ENCODE data around the gene CMA1.

DNA sequence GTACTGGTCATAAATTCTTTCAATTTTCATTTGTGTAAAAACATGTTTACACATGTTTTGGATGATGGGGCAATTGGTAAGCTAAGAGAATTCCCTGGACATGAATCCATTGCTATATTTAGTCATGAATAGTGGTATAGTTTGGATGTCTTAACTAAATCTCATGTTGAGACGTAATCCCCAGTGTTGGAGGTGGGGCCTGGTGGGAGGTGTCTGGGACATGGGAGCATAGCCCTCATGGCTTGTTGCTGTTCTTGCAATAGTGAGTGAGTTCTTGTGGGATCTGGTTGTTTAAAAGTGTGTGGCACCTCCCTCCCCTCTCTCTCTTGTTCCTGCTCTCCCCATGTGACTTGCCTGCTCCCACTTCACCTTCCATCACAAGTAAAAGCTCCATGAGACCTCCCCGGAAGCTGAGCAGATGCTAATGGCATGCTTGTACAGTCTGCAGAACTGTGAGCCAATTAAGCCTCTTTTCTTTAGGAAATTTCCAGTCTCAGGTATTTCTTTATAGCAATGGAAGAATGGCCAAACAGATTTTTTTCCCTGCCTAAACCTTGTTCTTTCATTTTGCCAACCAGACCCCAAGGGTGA is 34.4 kb upstream of the CMA1 start:
- TF ChIP-seq, protein P1, sequence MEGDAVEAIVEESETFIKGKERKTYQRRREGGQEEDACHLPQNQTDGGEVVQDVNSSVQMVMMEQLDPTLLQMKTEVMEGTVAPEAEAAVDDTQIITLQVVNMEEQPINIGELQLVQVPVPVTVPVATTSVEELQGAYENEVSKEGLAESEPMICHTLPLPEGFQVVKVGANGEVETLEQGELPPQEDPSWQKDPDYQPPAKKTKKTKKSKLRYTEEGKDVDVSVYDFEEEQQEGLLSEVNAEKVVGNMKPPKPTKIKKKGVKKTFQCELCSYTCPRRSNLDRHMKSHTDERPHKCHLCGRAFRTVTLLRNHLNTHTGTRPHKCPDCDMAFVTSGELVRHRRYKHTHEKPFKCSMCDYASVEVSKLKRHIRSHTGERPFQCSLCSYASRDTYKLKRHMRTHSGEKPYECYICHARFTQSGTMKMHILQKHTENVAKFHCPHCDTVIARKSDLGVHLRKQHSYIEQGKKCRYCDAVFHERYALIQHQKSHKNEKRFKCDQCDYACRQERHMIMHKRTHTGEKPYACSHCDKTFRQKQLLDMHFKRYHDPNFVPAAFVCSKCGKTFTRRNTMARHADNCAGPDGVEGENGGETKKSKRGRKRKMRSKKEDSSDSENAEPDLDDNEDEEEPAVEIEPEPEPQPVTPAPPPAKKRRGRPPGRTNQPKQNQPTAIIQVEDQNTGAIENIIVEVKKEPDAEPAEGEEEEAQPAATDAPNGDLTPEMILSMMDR (IDR thresholded peaks at IDR 0.05; ENCODE audit: borderline replicate concordance, extremely low read depth, low read length, poor library complexity, severe bottlenecking) = no peak
- TF ChIP-seq EZH2 (IDR thresholded peaks at IDR 0.05; ENCODE audit: borderline replicate concordance, low read depth, low read length, severe bottlenecking) = no peak

Measured in DND-41 (cell line).